H9 (cell line): ENCODE measurements around the gene TMEM174. TPM values are rescaled to one million over a fixed set of nuclear protein-coding genes. Genes with fewer than 3 reads are reported as not detected.

Experiments used
- DNase-seq: peaks from one replicate; pipeline ENCODE4 v3.0.0-alpha.2; 2017
- H2AFZ ChIP-seq: one replicate; pipeline ENCODE4 v1.6.1; 2013; ENCODE audit warnings: mild to moderate bottlenecking, low read length, control low read depth, moderate library complexity
- H2AK5ac ChIP-seq: 2 replicates; pipeline ENCODE4 v1.6.1; 2013; ENCODE audit warnings: low read length, control low read depth, mixed read lengths; ENCODE audit not compliant: insufficient read length
- H2BK120ac ChIP-seq: one replicate; pipeline ENCODE4 v1.6.1; 2013; ENCODE audit warnings: low read depth, mild to moderate bottlenecking, low read length, control low read depth, inconsistent platforms; ENCODE audit not compliant: poor library complexity, severe bottlenecking
- H2BK12ac ChIP-seq: 2 replicates; pipeline ENCODE4 v1.6.1; 2013; ENCODE audit warnings: low read length, control low read depth, mixed read lengths, low read depth; ENCODE audit not compliant: insufficient read length
- H2BK15ac ChIP-seq: 2 replicates; pipeline ENCODE4 v1.6.1; 2013; ENCODE audit warnings: low read depth, low read length, control low read depth
- H2BK20ac ChIP-seq: one replicate; pipeline ENCODE4 v1.6.1; 2013; ENCODE audit warnings: low read depth, mild to moderate bottlenecking, low read length, control low read depth, inconsistent platforms; ENCODE audit not compliant: poor library complexity, severe bottlenecking
- H2BK5ac ChIP-seq: 2 replicates; pipeline ENCODE4 v1.6.1; 2013; ENCODE audit warnings: low read length, control low read depth, mixed read lengths; ENCODE audit not compliant: insufficient read length
- H3K14ac ChIP-seq: 2 replicates; pipeline ENCODE4 v1.6.1; 2013; ENCODE audit warnings: low read length, control low read depth; ENCODE audit not compliant: insufficient read depth
- H3K18ac ChIP-seq: 2 replicates; pipeline ENCODE4 v1.6.1; 2013; ENCODE audit warnings: low read depth, mild to moderate bottlenecking, mixed read lengths, low read length, control low read depth; ENCODE audit not compliant: insufficient read length
- H3K23ac ChIP-seq: 2 replicates; pipeline ENCODE4 v1.6.1; 2013; ENCODE audit warnings: low read length, control low read depth, mixed read lengths, low read depth; ENCODE audit not compliant: insufficient read length
- H3K23me2 ChIP-seq: 2 replicates; pipeline ENCODE4 v1.6.1; 2013; ENCODE audit warnings: low read depth, mild to moderate bottlenecking, mixed read lengths, low read length, control low read depth; ENCODE audit not compliant: insufficient read length, poor library complexity, severe bottlenecking
- H3K27ac ChIP-seq: 2 replicates; pipeline ENCODE4 v1.5.1; 2013; ENCODE audit warnings: low read length, control low read depth, mixed read lengths, low read depth; ENCODE audit not compliant: insufficient read length
- H3K27me3 ChIP-seq: 2 replicates; pipeline ENCODE4 v1.6.1; 2013; ENCODE audit warnings: low read length, control low read depth, inconsistent platforms; ENCODE audit not compliant: insufficient read depth
- H3K4ac ChIP-seq: 2 replicates; pipeline ENCODE4 v1.6.1; 2013; ENCODE audit warnings: low read depth, mild to moderate bottlenecking, control low read depth, inconsistent platforms, low read length, moderate library complexity
- H3K4me1 ChIP-seq: 2 replicates; pipeline ENCODE4 v1.6.1; 2013; ENCODE audit warnings: low read length, control low read depth, inconsistent platforms; ENCODE audit not compliant: insufficient read depth
- H3K4me2 ChIP-seq: 2 replicates; pipeline ENCODE4 v1.6.1; 2013; ENCODE audit warnings: low read length, control low read depth, mixed read lengths; ENCODE audit not compliant: insufficient read length, insufficient read depth
- H3K56ac ChIP-seq: 2 replicates; pipeline ENCODE4 v1.6.1; 2013; ENCODE audit warnings: low read depth, mild to moderate bottlenecking, mixed read lengths, low read length, control low read depth; ENCODE audit not compliant: insufficient read length
- H3K79me1 ChIP-seq: 2 replicates; pipeline ENCODE4 v1.6.1; 2013; ENCODE audit warnings: low read depth, mild to moderate bottlenecking, moderate library complexity, low read length, control low read depth, inconsistent platforms; ENCODE audit not compliant: insufficient read depth, poor library complexity, severe bottlenecking
- H3K79me2 ChIP-seq: 2 replicates; pipeline ENCODE4 v1.6.1; 2013; ENCODE audit warnings: low read length, control low read depth, inconsistent platforms; ENCODE audit not compliant: insufficient read depth
- H3K9ac ChIP-seq: 2 replicates; pipeline ENCODE4 v1.6.1; 2013; ENCODE audit warnings: low read length, control low read depth, mixed read lengths; ENCODE audit not compliant: insufficient read length; ENCODE audit errors: extremely low read depth
- H3K9me3 ChIP-seq: one replicate; pipeline ENCODE4 v1.6.1; 2013; ENCODE audit warnings: low read depth, low read length, inconsistent platforms; ENCODE audit not compliant: control insufficient read depth
- H3T11ph ChIP-seq: one replicate; pipeline ENCODE4 v1.6.1; 2013; ENCODE audit warnings: mild to moderate bottlenecking, low read length, control low read depth, inconsistent platforms
- H4K20me1 ChIP-seq: one replicate; pipeline ENCODE4 v1.6.1; 2013; ENCODE audit not compliant: control insufficient read depth, insufficient read length, insufficient read depth
- H4K5ac ChIP-seq: 2 replicates; pipeline ENCODE4 v1.6.1; 2013; ENCODE audit warnings: low read depth, mild to moderate bottlenecking, mixed read lengths, low read length, control low read depth; ENCODE audit not compliant: insufficient read length
- H4K8ac ChIP-seq: replicated peaks from 2 replicates; pipeline ENCODE4 v1.6.1; 2013; ENCODE audit warnings: low read length, control low read depth, mixed read lengths, low read depth; ENCODE audit not compliant: insufficient read length
- H4K91ac ChIP-seq: 2 replicates; pipeline ENCODE4 v1.6.1; 2013; ENCODE audit warnings: low read depth, mild to moderate bottlenecking, moderate library complexity, mixed read lengths, low read length, control low read depth; ENCODE audit not compliant: insufficient read length
- H3K27ac Mint-ChIP-seq, 3 experiments: 2 replicates in 2 of 3; 3 replicates in 1 of 3; pipeline ENCODE4 v1.8.0; 2020 to 2021; ENCODE audit warnings: mixed read lengths in 3 of 3, mild to moderate bottlenecking in 1 of 3, moderate library complexity in 1 of 3
- H3K27me3 Mint-ChIP-seq: 2 replicates; pipeline ENCODE4 v1.8.0; 2021; ENCODE audit warnings: low read depth, mild to moderate bottlenecking, moderate library complexity, mixed read lengths
- H3K36me3 Mint-ChIP-seq, 3 experiments: 2 replicates in 2 of 3; 3 replicates in 1 of 3; pipeline ENCODE4 v1.8.0; 2020 to 2021; ENCODE audit warnings: low read depth in 3 of 3, mixed read lengths in 3 of 3; ENCODE audit not compliant: insufficient read depth in 1 of 3
- H3K4me1 Mint-ChIP-seq, 2 experiments: 2 replicates each; pipeline ENCODE4 v1.8.0; 2020; ENCODE audit warnings: mixed read lengths in 2 of 2
- H3K4me3 Mint-ChIP-seq, 2 experiments: 2 replicates in 1 of 2; 3 replicates in 1 of 2; pipeline ENCODE4 v1.8.0; 2020 to 2021; ENCODE audit warnings: mild to moderate bottlenecking in 2 of 2, mixed read lengths in 2 of 2, moderate library complexity in 1 of 2
- H3K9me3 Mint-ChIP-seq, 2 experiments: 2 replicates in 1 of 2; 3 replicates in 1 of 2; pipeline ENCODE4 v1.8.0; 2020; ENCODE audit warnings: mild to moderate bottlenecking in 2 of 2, mixed read lengths in 2 of 2, moderate library complexity in 1 of 2
- WGBS: extraction: QIAGEN DNeasy Blood & Tissue Kit; methylation state at CpG from one replicate; pipeline ENCODE4 v1.1.7; 2013; ENCODE audit warnings: missing lambda C conversion rate, low lambda C conversion rate, mixed read lengths; ENCODE audit not compliant: insufficient read length; ENCODE audit errors: extremely low coverage; 5-methylcytosine and 5-hydroxymethylcytosine counted together
- total RNA-seq: library from RNA; stranded (reverse); gene quantifications from 2 replicates; pipeline ENCODE4 v1.2.1, GENCODE V29; 2021
- TF ChIP-seq, protein P1 (sequence below): fragments of 200-600 bp; sonication (generic); conservative IDR thresholded peaks from 3 replicates; pipeline ENCODE4 v1.8.0; 2021; ENCODE audit warnings: antibody characterized with exemption, mild to moderate bottlenecking

The TMEM174 gene
- total RNA-seq, 1 experiment from 2014 or later, result not detected

- Histone ChIP-seq H3K79me1 (no peaks in the 10 kb centered on the region), H3K23ac (no peak overlapping the region), H2BK12ac (no peak overlapping the region), H3K23me2 (no peaks in the 10 kb centered on the region), H2AK5ac (no peak overlapping the region), H2BK15ac (no peak overlapping the region), H3K9me3 (no peaks in the 10 kb centered on the region), H2BK20ac (no peak overlapping the region), H3K4me2 (no peak overlapping the region), H4K91ac (no peak overlapping the region), H2BK5ac (no peak overlapping the region), H4K8ac (no peak overlapping the region), H3T11ph (no peak overlapping the region), H3K27me3 (no peaks in the 10 kb centered on the region), H4K5ac (no peak overlapping the region), H3K4ac (no peak overlapping the region), H3K14ac (no peak overlapping the region), H3K56ac (no peak overlapping the region), H4K20me1 (no peaks in the 10 kb centered on the region), H3K4me1 (no peaks in the 10 kb centered on the region; the same call in 1 of the 2 replicates), H2BK120ac (no peak overlapping the region), H3K9ac (no peak overlapping the region), H3K79me2 (no peaks in the 10 kb centered on the region), H2AFZ (no peak overlapping the region), H3K27ac (no peak overlapping the region), H3K18ac (no peak overlapping the region)
- Mint-ChIP-seq H3K4me3 (no peak overlapping the region), H3K36me3 (peaks cover 3 to 13% (median 4%) of the 10 kb centered on the region in 3 experiments; a peak in 4 of 7 replicates), H3K4me1 (peaks cover 2% of the 10 kb centered on the region in 2 experiments; a peak in 1 of 4 replicates), H3K27me3 (peaks cover 47% of the 10 kb centered on the region), H3K9me3 (peaks cover 19 to 21% of the 10 kb centered on the region in 2 experiments), H3K27ac (no peak overlapping the region)
- DNase-seq, result no peak
- TF ChIP-seq, protein P1, sequence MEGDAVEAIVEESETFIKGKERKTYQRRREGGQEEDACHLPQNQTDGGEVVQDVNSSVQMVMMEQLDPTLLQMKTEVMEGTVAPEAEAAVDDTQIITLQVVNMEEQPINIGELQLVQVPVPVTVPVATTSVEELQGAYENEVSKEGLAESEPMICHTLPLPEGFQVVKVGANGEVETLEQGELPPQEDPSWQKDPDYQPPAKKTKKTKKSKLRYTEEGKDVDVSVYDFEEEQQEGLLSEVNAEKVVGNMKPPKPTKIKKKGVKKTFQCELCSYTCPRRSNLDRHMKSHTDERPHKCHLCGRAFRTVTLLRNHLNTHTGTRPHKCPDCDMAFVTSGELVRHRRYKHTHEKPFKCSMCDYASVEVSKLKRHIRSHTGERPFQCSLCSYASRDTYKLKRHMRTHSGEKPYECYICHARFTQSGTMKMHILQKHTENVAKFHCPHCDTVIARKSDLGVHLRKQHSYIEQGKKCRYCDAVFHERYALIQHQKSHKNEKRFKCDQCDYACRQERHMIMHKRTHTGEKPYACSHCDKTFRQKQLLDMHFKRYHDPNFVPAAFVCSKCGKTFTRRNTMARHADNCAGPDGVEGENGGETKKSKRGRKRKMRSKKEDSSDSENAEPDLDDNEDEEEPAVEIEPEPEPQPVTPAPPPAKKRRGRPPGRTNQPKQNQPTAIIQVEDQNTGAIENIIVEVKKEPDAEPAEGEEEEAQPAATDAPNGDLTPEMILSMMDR, result no peak
- 100% methylated on average over 1 of the region's 5 CpGs for WGBS
Measured at GRCh38 chr5:73204733-73205132, 31.7 kb downstream of the TMEM174 start.
